ENCODE measurements around the gene SMARCAD1. TPM values are rescaled to one million over a fixed set of nuclear protein-coding genes. Genes with fewer than 3 reads are reported as not detected.

The SMARCAD1 gene
- total and polyA plus RNA-seq, 9 of the 15 experiments (the other 6 are each of a cell fraction or from before 2014, with no cell fraction given), result 11.2 to 52.2 (median 34.6) TPM

DNA sequence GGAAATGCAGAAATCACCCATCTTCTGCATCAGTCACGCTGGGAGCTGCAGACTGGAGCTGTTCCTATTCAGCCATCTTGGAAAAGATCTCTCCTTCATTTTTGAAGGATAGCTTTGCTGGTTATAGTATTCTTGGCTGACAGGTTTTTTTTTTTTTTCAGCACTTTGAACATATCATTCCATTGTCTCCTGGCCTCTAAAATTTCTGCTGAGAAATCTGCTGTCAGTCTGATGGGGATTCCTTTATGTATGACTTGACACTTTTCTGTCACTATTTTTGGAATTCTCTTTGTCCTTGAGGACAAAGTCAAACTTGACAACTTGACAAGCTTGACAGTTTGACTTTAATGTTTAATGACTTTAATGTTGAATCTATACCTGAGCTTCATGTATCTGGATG, 118.2 kb downstream of the SMARCAD1 start (continued):
- TF ChIP-seq, protein P1, sequence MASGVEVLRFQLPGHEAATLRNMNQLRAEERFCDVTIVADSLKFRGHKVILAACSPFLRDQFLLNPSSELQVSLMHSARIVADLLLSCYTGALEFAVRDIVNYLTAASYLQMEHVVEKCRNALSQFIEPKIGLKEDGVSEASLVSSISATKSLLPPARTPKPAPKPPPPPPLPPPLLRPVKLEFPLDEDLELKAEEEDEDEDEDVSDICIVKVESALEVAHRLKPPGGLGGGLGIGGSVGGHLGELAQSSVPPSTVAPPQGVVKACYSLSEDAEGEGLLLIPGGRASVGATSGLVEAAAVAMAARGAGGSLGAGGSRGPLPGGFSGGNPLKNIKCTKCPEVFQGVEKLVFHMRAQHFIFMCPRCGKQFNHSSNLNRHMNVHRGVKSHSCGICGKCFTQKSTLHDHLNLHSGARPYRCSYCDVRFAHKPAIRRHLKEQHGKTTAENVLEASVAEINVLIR (CRISPR knock-in tag; IDR thresholded peaks at IDR 0.05), result no peak
- TF ChIP-seq TFAM (CRISPR knock-in tag; conservative IDR thresholded peaks at IDR 0.05), result no peak
- TF ChIP-seq ZZZ3 (IDR thresholded peaks at IDR 0.05), result no peak
- no peak for TF ChIP-seq SNIP1 (IDR thresholded peaks at IDR 0.05; ENCODE audit: low read depth)
- peak; percentile 87 for TF ChIP-seq NFE2 (IDR thresholded peaks at IDR 0.05; ENCODE audit: low read depth)
- TF ChIP-seq, protein P2, sequence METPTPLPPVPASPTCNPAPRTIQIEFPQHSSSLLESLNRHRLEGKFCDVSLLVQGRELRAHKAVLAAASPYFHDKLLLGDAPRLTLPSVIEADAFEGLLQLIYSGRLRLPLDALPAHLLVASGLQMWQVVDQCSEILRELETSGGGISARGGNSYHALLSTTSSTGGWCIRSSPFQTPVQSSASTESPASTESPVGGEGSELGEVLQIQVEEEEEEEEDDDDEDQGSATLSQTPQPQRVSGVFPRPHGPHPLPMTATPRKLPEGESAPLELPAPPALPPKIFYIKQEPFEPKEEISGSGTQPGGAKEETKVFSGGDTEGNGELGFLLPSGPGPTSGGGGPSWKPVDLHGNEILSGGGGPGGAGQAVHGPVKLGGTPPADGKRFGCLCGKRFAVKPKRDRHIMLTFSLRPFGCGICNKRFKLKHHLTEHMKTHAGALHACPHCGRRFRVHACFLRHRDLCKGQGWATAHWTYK (CRISPR knock-in tag; IDR thresholded peaks at IDR 0.05), result no peak
- no peak for TF ChIP-seq PCBP2 (IDR thresholded peaks at IDR 0.05; ENCODE audit: low read depth, low read length, poor library complexity, severe bottlenecking)
- TF ChIP-seq MAFK (IDR thresholded peaks at IDR 0.05; ENCODE audit: low read length), result peak; percentile 34; the same call in 1 of the 2 replicates
- TF ChIP-seq HOXB6 (CRISPR knock-in tag; IDR thresholded peaks at IDR 0.05; ENCODE audit: borderline replicate concordance), result no peak
- no peak for TF ChIP-seq FIP1L1 (IDR thresholded peaks at IDR 0.05; ENCODE audit: low read depth, low read length, poor library complexity, severe bottlenecking)
- TF ChIP-seq ELF4 (CRISPR knock-in tag; IDR thresholded peaks at IDR 0.05), result no peak
- TF ChIP-seq YY1 (IDR thresholded peaks at IDR 0.05; ENCODE audit: borderline replicate concordance in 1 of 3, control insufficient read depth in 1 of 3, extremely low read depth in 1 of 3, insufficient read depth in 3 of 3, insufficient read length in 1 of 3, insufficient replicate concordance in 2 of 3, low read depth in 1 of 3, low read length in 2 of 3), result no peak
- TF ChIP-seq, protein P3, sequence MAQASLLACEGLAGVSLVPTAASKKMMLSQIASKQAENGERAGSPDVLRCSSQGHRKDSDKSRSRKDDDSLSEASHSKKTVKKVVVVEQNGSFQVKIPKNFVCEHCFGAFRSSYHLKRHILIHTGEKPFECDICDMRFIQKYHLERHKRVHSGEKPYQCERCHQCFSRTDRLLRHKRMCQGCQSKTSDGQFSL (CRISPR knock-in tag; IDR thresholded peaks at IDR 0.05), result no peak
- TF ChIP-seq, protein P3 (tag; IDR thresholded peaks at IDR 0.05), result no peak
- peak; percentile 86; the same call in 1 of the 2 replicates for TF ChIP-seq CBX5 (IDR thresholded peaks at IDR 0.05; ENCODE audit: borderline replicate concordance, low read depth)
- TF ChIP-seq, protein P4, sequence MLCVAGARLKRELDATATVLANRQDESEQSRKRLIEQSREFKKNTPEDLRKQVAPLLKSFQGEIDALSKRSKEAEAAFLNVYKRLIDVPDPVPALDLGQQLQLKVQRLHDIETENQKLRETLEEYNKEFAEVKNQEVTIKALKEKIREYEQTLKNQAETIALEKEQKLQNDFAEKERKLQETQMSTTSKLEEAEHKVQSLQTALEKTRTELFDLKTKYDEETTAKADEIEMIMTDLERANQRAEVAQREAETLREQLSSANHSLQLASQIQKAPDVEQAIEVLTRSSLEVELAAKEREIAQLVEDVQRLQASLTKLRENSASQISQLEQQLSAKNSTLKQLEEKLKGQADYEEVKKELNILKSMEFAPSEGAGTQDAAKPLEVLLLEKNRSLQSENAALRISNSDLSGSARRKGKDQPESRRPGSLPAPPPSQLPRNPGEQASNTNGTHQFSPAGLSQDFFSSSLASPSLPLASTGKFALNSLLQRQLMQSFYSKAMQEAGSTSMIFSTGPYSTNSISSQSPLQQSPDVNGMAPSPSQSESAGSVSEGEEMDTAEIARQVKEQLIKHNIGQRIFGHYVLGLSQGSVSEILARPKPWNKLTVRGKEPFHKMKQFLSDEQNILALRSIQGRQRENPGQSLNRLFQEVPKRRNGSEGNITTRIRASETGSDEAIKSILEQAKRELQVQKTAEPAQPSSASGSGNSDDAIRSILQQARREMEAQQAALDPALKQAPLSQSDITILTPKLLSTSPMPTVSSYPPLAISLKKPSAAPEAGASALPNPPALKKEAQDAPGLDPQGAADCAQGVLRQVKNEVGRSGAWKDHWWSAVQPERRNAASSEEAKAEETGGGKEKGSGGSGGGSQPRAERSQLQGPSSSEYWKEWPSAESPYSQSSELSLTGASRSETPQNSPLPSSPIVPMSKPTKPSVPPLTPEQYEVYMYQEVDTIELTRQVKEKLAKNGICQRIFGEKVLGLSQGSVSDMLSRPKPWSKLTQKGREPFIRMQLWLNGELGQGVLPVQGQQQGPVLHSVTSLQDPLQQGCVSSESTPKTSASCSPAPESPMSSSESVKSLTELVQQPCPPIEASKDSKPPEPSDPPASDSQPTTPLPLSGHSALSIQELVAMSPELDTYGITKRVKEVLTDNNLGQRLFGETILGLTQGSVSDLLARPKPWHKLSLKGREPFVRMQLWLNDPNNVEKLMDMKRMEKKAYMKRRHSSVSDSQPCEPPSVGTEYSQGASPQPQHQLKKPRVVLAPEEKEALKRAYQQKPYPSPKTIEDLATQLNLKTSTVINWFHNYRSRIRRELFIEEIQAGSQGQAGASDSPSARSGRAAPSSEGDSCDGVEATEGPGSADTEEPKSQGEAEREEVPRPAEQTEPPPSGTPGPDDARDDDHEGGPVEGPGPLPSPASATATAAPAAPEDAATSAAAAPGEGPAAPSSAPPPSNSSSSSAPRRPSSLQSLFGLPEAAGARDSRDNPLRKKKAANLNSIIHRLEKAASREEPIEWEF (CRISPR knock-in tag; IDR thresholded peaks at IDR 0.05), result no peak
- TF ChIP-seq MEF2D (tag; conservative IDR thresholded peaks at IDR 0.05; ENCODE audit: low read depth), result 0 out of 2 replicates have a peak, but pooled peaks have one; percentile 28
- no peak for TF ChIP-seq ZNF589 (CRISPR knock-in tag; IDR thresholded peaks at IDR 0.05; ENCODE audit: low read depth)
- peak; percentile 36; the same call in 1 of the 2 replicates for TF ChIP-seq C11orf30 (IDR thresholded peaks at IDR 0.05; ENCODE audit: low read depth)

All from K562 (cell line).